ENCODE data around the gene PSMD5. TPM values are rescaled to one million over a fixed set of nuclear protein-coding genes. Genes with fewer than 3 reads are reported as not detected.
A peak's percentile ranks its signal among the peaks of the same experiment; 100 is the strongest.

The PSMD5 gene
- total and polyA plus RNA-seq, 10 of the 15 experiments (the other 5 are each of a cell fraction or from before 2014, with no cell fraction given) = 8.8 to 47.7 (median 25.1) TPM

DNA sequence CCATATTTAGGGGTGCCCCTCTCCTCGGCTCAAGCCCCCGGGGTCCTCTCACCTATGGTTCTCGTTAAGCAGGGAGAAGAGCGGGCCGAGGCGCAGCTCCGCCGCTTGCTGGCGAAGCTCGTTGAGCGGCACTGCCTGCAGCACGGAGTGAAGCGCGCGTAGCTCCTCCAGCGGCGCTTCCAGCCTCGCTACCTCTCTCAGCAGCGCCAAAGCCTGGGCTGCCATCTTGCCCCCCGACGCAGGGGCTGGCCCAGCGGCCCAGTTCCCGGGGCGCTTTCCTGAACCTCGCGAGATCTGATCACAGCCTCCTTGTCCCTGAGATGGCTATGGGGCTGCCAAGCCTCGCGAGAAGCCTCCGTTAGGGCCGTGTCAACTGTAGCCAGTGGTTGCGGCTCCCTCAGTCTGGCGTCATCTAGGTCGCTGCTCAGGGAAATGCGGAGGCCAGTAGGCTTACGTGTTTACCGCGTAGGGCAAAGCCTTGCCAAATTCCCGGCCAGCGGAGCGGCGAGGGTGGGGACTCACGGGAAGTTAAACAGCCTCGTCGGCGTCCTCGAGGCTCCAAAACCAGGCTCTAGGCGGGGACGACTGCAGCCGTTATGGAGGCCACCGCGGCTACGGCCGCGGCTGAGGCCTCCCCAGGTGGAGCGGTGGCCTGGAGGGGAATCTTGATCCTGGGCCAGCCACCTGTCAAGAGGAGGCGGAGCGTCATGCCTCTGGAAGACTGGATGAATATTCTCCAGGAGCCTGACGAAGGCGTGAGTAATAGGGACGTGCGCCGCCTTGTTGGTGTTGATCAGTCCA, at the start of gene PSMD5 (continued):
- TF ChIP-seq SIN3A (IDR thresholded peaks at IDR 0.05; ENCODE audit: low read depth, low read length) (no peak; the same call in 1 of the 2 replicates), IKZF2 (IDR thresholded peaks at IDR 0.05) (0 out of 4 replicates have a peak, but pooled peaks of 1 of the 2 experiments have one; percentile 43), SMARCA5 (IDR thresholded peaks at IDR 0.05) (0 out of 2 replicates have a peak, but pooled peaks have one; percentile 20), FOXK2 (IDR thresholded peaks at IDR 0.05) (no peak; the same call in 1 of the 2 replicates), RBBP5 (conservative IDR thresholded peaks at IDR 0.05) (no peak), TBL1XR1 (IDR thresholded peaks at IDR 0.05; ENCODE audit: low read depth, low read length) (peak; percentile 58; the same call in 1 of the 2 replicates), ZNF384 (IDR thresholded peaks at IDR 0.05; ENCODE audit: borderline replicate concordance, low read depth, low read length) (no peak), SMAD5 (IDR thresholded peaks at IDR 0.05; ENCODE audit: low read depth) (peak; percentile 74; the same call in 1 of the 2 replicates), EGR1 (IDR thresholded peaks at IDR 0.05; ENCODE audit: borderline replicate concordance in 1 of 2, low read depth in 2 of 2, low read length in 2 of 2) (peak in 1 of 2 experiments; percentile 37; a peak in 1 of 3 replicates), CREB1 (IDR thresholded peaks at IDR 0.05; ENCODE audit: low read depth) (peak; percentile 95), CHD2 (IDR thresholded peaks at IDR 0.05; ENCODE audit: borderline replicate concordance, low read depth, low read length) (peak; percentile 100), POU2F2 (IDR thresholded peaks at IDR 0.05; ENCODE audit: borderline replicate concordance, low read depth, low read length) (peak; percentile 81; the same call in 1 of the 3 replicates), ZNF274 (IDR thresholded peaks at IDR 0.05; ENCODE audit: insufficient read depth, insufficient read length) (no peak), TCF3 (IDR thresholded peaks at IDR 0.05; ENCODE audit: borderline replicate concordance, insufficient read depth, low read depth, low read length) (no peak; the same call in 1 of the 2 replicates), SIX5 (IDR thresholded peaks at IDR 0.05; ENCODE audit: low read depth, low read length, severe bottlenecking) (no peak), CREM (IDR thresholded peaks at IDR 0.05; ENCODE audit: low read depth) (peak; percentile 89), ESRRA (IDR thresholded peaks at IDR 0.05; ENCODE audit: low read length) (no peak), POLR2AphosphoS2 (IDR thresholded peaks at IDR 0.05; ENCODE audit: low read depth, low read length) (peak; percentile 71; the same call in 1 of the 2 replicates), MYC (IDR thresholded peaks at IDR 0.05; ENCODE audit: insufficient read depth, insufficient read length, insufficient replicate concordance, low read length, severe bottlenecking) (no peak), RCOR1 (conservative IDR thresholded peaks at IDR 0.05; ENCODE audit: low read depth, low read length) (peak; percentile 99)
- TF ChIP-seq, protein P1, sequence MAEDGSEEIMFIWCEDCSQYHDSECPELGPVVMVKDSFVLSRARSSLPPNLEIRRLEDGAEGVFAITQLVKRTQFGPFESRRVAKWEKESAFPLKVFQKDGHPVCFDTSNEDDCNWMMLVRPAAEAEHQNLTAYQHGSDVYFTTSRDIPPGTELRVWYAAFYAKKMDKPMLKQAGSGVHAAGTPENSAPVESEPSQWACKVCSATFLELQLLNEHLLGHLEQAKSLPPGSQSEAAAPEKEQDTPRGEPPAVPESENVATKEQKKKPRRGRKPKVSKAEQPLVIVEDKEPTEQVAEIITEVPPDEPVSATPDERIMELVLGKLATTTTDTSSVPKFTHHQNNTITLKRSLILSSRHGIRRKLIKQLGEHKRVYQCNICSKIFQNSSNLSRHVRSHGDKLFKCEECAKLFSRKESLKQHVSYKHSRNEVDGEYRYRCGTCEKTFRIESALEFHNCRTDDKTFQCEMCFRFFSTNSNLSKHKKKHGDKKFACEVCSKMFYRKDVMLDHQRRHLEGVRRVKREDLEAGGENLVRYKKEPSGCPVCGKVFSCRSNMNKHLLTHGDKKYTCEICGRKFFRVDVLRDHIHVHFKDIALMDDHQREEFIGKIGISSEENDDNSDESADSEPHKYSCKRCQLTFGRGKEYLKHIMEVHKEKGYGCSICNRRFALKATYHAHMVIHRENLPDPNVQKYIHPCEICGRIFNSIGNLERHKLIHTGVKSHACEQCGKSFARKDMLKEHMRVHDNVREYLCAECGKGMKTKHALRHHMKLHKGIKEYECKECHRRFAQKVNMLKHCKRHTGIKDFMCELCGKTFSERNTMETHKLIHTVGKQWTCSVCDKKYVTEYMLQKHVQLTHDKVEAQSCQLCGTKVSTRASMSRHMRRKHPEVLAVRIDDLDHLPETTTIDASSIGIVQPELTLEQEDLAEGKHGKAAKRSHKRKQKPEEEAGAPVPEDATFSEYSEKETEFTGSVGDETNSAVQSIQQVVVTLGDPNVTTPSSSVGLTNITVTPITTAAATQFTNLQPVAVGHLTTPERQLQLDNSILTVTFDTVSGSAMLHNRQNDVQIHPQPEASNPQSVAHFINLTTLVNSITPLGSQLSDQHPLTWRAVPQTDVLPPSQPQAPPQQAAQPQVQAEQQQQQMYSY (CRISPR knock-in tag; IDR thresholded peaks at IDR 0.05) = no peak
- TF ChIP-seq, protein P2, sequence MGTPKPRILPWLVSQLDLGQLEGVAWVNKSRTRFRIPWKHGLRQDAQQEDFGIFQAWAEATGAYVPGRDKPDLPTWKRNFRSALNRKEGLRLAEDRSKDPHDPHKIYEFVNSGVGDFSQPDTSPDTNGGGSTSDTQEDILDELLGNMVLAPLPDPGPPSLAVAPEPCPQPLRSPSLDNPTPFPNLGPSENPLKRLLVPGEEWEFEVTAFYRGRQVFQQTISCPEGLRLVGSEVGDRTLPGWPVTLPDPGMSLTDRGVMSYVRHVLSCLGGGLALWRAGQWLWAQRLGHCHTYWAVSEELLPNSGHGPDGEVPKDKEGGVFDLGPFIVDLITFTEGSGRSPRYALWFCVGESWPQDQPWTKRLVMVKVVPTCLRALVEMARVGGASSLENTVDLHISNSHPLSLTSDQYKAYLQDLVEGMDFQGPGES (IDR thresholded peaks at IDR 0.05) = no peak
- TF ChIP-seq, protein P3, sequence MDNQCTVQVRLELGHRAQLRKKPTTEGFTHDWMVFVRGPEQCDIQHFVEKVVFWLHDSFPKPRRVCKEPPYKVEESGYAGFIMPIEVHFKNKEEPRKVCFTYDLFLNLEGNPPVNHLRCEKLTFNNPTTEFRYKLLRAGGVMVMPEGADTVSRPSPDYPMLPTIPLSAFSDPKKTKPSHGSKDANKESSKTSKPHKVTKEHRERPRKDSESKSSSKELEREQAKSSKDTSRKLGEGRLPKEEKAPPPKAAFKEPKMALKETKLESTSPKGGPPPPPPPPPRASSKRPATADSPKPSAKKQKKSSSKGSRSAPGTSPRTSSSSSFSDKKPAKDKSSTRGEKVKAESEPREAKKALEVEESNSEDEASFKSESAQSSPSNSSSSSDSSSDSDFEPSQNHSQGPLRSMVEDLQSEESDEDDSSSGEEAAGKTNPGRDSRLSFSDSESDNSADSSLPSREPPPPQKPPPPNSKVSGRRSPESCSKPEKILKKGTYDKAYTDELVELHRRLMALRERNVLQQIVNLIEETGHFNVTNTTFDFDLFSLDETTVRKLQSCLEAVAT (IDR thresholded peaks at IDR 0.05) = no peak

Measured in GM12878 (cell line).